HG03280 (cell line): Measurements from ENCODE around the gene TBC1D13.
"Not testable (repeated sequence)": the region's sequence is repeated elsewhere in the genome, so short reads cannot be mapped to it uniquely, and the experiment has no call there.

Experiments
- ATAC-seq: cut with Tn5 transposase; IDR thresholded peaks from one replicate; pipeline ENCODE4 v1.9.1; 2021; ENCODE audit warnings: mild to moderate bottlenecking, moderate library complexity; ENCODE audit not compliant: unreplicated experiment

TBC1D13 gene, protein sequence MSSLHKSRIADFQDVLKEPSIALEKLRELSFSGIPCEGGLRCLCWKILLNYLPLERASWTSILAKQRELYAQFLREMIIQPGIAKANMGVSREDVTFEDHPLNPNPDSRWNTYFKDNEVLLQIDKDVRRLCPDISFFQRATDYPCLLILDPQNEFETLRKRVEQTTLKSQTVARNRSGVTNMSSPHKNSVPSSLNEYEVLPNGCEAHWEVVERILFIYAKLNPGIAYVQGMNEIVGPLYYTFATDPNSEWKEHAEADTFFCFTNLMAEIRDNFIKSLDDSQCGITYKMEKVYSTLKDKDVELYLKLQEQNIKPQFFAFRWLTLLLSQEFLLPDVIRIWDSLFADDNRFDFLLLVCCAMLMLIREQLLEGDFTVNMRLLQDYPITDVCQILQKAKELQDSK

DNA sequence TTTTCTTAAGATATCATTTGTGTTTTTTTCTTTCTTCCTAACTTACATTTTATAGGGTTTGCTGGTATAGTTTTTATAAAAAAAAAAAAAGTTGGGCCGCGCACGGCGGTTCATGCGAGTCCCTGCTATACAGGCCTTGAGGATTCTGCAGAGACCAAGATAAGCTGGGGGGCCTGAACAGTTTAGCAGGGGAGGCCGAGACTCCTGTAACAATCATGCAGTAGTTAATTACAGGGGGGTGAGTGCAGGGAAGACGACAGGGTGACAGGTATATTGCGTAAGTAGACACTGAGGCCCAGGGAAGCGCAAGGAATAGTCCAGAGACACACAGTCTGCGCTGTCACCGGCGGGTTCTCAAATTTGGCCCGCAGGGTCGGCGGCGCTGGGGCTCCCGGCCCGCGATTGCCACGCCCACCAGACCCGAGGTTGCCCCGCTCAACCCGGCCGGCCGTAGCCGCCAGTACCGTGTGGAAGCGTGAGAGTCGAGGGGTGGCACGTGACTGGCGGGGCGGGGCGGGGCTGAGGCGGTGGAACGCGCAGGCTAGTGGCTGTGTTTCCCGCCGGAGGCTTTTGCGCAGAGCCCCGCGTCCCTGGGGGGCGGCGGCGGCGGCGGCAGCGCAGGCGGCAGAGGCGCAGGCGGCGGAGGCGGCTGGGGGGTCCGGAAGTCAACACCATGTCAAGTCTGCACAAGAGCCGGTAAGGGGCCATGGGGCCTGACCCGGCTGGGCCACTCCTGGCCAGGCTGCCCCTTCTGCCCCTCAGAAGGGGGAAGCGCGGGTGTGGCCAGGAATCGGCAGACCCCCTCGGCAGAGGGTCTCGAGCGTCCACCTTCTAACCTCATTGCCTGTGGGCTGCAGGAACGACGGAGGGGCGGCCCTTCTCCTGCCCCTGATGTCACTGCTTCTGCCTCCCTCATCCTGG, at the start of gene TBC1D13:
TSS of gene TBC1D13 (plus strand) at position 573 of the 921 bp plus-strand sequence. CDS start at position 674, 101 bp downstream.
- ATAC-seq, result peak; percentile 87

DNA sequence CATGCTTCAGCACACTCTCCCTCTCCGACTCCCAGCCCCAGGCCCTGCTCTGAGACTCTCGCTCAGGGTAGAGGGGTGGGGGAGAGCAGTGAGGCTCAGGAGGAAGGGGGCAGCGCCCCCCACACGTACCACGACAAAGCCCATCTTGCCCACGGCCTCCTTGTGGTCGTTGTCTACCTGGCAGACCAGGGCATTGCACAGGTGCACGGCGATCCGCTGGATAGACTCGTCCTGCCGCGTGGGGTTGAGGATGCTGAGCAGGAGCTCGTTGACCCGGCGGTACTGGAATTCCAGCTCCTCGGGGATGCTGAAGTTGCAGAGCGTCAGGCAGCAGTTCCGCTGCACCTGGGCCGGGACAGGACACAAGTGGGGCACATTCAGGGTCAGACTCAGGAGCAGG, 44.7 kb upstream of the TBC1D13 start:
- no peak for ATAC-seq

DNA sequence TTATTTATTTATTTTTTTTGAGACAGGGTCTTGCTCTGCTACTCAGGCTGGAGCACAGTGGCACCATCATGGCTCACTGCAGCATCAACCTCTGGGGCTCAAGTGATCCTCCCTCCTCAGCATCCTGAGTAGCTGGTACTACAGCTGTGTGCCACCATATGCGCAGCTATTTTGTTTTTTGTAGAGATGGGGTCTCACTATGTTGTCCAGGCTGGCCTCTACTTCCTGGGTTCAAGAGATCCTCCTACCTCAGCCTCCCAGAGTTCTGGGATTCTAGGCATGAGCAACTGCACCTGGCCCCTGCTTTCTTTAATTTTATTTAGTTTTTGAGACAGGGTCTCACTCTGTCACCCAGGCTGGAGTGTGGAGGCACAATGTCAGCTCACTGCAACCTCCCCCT, 43.6 kb upstream of the TBC1D13 start:
- no peak for ATAC-seq

DNA sequence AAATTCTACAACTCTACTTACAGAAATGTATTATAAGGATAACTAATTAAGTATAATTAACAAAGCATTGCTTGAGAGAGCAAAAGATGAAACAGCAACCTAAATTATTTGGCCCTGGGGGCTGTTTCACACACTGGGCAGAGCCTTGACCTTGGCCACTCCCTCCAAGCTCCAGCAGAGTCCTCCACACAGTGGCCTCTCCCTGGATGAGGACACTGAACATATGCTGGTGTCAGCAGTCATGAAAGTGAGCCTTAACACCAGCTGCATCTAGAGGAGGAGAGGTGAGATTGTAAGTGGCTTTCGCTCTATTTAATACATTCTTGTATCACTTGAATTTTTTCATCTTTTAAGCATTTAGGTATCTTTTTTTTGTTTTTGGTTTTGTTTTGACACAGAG, 39.8 kb upstream of the TBC1D13 start:
- ATAC-seq, result no peak

DNA sequence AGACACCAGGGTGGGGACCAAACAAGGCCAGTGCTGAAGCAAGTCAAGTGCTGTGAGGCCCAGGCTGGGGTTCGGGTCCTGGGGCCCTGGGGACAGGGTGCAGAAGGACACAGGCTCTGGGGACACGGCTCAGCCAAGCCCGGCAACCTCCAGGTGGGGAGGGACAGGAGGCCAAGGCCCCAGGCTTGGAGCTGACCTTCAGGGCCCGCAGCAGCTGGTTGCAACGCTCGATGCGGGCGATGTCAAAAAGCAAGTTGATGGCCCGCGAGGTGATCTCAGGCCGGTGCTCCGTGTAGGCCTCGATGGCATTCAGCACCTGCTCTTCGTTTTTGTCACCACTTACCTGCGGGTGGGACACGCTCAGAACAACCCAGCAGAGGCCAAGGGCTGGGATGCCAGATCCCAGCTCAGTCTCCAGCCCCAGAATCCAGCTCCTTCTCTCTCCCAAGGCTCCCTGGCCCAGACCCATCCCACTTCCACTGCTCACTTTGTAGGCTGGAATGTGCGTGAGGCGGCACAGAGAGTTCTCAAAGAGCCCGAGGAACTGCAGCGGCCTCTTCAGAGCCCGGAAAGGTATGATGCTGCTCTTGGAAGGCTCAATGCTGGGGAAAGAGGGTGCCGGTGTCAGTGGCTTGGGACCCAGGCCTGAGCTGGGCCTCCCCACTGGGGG, 36.0 kb upstream of the TBC1D13 start:
- no peak for ATAC-seq

DNA sequence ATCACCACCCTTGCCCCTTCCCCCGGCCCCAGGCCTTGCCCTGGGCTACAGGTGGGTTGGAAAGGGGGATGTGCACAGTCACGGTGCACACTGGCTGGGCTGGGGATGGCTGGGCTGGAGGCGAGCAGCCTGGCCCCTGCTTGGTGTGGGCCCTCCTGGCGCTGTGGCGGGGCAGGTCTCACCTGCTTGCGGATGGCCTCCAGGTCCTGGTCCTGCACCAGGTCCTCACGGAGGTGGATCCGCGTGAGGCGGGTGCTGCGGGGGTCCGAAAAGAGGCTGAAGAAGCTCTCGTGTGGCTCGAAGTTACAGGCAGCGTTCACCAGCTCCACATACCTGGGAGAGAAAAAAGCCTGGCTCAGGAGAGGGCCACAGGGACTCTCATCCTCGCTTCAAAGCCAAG, 33.4 kb upstream of the TBC1D13 start:
- ATAC-seq, result no peak

DNA sequence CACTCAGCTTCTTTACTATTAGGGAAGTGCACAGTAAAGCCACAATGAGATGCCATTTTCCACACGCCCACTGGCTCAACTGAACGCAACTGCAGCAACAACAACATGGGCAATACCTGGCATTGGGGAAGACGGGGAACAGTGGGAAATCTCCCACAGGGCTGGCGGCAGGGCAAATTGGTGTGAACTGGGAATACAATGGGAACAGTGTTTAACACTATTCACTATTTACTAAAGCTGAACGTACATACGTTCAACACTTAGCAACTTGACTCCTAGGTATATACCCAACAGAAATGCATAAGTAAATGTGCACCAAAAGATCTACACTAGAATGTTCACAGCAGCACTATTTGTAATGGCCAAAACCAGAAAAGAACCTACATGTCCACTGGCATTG, 29.5 kb upstream of the TBC1D13 start:
- no peak for ATAC-seq

DNA sequence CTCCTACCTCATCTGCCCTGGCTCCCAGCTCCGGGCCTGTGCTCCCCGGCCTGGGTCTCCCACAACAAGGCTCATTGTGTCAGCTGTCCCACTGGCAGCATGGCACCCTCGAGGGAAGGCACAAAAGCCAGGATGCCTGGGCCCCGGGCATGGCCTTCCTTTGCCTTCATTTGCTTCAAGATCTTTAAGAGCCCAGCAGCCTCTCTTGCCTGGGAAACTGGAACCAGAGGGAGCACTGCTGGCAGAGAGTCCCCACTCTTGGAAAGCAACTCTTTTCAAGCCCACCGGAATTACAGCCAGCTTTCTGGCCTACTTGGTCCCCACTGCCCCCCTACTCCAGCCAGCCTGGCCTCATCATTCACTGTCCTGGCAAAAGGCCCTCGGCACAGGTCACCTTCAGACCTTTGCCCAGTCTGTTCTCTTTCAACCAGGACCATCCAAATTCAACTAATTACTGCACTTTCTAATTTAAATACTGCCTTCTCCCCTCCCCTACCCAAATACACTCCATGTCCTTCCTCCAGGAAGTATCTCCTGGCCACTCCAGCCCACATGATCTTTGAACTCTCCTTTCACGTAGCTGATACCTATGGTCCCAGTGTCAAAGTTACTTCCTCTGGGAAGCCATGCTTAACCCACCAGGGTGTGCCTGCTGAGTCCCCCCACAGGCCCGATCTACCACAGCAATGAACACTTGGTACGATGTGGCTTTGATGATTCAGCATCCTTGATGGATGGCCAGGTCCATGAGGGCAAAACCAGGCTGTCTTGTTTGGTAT, 24.2 kb upstream of the TBC1D13 start:
- ATAC-seq, result no peak

DNA sequence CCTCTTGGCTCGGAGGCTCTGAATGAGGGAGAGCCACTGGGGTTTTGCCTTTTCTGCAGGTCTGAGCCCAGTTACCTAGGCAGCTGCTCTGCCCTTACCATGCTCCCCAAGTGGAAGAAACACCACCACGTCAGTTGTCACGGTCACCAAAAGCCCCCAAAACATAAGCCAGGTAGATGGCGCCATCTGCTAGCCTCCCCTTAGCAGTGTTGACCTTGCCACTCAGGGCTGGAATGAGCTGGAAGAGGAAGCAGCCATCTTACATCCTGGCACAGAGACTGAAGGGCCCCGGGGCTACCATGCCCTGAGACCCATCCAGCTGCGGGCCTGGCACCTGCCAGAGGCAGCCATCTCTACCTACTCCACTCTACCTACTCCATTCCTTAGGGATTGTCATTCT, 22.7 kb upstream of the TBC1D13 start:
- no peak for ATAC-seq

DNA sequence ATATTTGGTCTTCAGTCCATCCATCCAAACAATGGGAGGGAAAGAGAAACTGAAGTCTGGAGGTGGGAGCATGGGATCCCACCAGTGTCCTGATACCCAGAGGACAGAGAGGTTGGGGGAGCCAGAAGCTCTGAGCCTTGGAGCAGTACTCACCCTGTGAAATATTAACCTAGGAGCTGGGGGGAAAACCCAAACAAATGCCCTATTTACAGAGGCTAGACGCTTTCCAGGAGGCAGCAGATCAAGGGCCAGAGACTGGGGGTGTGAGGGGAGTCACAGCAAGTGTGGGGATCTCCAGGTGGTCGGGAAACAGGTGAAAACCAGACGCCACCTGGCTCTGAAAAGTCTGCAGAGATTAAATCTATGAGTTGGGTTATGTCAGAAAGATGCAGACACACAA, 21.6 kb upstream of the TBC1D13 start:
- no peak for ATAC-seq

DNA sequence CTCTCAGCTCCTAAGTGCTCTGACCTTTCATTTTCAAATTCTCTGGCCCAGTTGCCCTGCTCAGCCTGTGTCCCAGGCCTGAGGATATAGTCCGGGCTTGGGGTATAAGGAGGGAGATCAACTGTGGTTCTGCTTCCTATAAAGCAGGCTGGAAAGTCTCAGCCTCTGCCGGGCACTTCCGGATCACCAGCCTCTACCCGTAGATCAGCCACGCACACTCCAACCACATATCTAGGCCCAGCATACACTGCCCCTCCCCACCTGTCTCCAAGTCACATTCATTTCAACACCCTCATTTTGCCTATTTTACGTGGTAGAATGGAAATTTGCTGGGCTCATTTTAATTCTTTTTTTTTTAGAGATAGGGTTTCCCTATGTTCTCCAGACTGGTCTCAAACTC, 18.4 kb upstream of the TBC1D13 start:
- no peak for ATAC-seq

DNA sequence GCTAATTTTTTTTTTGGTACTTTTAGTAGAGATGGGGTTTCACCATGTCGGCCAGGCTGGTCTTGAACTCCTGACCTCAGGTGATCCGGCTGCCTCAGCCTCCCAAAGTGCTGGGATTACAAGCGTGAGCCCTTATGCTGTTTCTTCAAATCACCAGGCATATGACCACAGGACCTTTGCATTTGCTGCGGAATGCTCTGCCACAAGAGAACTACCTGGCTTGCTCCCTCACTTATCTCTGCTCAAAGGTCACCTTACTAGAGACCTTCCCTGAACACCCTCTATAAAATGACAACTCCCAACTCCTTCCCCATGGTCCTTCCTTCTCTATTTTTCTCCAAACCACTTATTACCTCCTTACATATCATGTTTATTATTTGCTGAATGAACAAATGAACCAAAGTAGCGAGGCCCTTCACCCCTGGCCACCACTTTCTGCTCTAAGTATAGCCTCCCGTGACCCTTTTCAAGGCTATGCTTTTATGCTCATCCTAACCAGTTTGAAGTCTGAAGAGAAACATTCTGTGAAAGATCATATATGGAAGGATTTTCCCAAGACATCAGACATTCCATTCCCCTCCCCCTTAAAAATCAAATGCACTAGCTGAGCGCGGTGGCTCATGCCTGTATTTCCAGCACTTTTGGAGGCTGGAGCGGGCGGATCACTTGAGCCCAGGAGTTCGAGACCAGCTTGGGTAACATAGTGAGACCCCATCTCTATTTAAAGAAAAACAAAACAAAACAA, 16.6 kb upstream of the TBC1D13 start:
- no peak for ATAC-seq

DNA sequence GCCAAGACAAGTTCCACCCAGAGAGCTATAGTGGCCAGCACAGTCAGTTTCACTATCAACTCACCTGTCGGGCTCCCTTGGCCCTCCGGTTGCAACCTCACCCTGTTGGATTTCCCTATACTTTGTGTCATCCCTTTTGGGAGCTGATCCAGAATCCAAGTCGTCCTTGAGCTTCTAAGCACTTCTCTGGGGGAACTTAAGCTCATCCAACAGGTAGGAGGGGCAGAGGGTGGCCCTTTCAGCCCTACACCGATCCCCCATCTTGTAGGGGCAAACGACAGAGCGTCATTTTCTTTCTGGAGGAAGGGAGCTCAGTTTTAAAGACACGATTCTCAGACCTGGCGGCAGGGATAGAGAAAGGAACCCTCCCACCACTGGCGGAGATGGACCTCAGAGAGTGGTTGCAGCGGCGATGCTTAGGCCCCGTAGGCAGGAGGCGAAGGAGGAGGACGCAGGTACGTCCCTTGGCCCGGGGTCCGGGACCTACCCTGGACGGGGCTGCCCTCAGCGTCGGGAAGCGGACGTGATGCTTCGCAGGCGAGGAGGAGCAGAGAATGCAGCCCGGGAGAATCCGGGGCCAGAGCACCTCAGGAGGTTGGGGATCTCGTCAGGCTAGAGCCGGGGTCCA, 15.8 kb upstream of the TBC1D13 start:
- ATAC-seq, result no peak

DNA sequence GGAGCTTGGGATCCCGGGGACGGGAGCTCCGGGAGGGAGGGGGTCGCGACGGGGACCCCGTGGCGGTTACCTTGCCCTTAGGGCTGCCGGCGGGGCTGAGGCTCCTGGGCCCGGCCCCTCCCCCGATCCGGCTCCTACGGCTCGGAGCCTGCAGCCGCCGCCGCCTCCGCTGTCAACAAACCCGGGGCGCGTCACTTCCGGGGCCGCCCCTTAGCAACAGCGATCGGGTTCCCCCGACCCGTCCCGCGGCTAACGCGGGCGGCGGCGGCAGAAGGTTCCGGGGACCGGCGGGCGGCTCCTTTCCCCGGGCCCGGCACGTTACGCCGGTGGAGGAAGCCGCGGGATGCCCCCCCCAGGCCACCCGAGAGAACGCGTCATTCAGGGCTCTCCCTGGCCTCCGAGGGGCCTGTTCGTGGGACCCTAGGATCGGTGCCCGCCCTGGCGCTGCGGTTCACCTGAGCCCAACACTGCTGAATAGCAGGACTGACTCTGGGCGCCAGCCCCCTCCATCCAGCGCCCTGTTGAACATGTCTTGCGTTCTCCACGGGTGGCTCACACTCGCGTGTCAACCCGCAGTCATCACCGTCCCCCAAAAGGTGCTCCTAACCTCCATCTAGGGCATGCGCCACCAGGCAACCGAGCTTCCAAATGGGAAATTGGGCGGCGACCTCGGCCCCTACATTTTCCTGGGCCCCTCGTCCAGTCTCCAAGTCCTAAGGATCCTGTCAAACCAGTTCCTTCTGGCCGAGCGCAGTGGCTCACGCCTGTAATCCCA, 15.1 kb upstream of the TBC1D13 start, which contains the start of gene ZER1:
TSS of gene ZER1 (minus strand) at position 183 of the 775 bp plus-strand sequence. CDS start 16,362 bp downstream, outside the sequence.
- ATAC-seq, result peak; percentile 94

DNA sequence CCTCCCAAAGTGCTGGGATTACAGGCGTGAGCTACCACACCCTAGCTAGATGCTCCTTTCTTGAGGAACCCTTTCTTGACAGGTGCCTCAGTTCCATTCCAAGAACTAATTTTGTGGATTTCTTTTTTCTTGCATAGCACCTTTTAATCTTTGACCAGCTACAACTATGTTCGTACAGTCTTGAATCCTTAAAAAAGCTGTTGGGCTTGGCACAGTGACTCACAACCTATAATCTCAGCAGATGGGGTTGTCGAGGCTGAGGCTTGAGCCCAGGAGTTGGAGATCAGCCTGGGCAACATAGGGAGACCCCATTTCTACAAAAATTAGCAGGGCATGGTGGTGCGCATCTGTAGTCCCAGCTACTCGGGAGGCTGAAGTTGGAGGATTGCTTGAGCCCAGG, 14.0 kb upstream of the TBC1D13 start:
- ATAC-seq, result no peak

DNA sequence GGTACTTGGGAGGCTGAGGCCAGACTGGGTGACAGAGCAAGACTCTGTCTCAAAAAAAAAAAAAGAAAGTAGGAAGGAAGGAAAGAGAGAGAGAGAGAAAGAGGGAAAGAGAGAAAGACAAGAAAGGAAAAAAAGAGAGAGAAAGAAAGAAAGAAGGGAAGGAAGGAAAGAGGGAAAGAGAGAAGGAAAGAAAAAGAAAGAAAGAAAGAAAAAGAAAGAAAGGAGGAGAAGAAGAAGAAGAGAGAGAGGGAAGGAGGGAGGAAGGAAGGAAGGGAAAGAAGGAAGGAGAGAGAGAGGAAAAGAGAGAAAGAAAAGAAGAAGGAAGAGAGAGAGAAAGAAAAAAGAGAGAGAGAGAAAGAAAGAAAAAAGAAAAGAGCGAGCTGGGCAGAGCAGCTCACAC, 12.2 kb upstream of the TBC1D13 start:
- ATAC-seq, result no peak

DNA sequence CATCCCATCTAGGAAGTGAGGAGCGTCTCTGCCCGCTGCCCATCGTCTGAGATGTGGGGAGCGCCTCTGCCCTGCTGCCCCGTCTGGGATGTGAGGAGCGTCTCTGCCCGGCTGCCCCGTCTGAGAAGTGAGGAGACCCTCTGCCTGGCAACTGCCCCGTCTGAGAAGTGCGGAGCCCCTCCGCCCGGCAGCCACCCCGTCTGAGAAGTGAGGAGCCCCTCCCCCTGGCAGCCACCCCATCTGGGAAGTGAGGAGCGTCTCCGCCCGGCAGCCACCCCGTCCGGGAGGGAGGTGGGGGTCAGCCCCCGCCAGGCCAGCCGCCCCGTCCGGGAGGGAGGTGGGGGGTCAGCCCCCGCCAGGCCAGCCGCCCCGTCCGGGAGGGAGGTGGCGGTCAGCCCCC, 7.0 kb upstream of the TBC1D13 start:
- not testable (repeated sequence) for ATAC-seq

DNA sequence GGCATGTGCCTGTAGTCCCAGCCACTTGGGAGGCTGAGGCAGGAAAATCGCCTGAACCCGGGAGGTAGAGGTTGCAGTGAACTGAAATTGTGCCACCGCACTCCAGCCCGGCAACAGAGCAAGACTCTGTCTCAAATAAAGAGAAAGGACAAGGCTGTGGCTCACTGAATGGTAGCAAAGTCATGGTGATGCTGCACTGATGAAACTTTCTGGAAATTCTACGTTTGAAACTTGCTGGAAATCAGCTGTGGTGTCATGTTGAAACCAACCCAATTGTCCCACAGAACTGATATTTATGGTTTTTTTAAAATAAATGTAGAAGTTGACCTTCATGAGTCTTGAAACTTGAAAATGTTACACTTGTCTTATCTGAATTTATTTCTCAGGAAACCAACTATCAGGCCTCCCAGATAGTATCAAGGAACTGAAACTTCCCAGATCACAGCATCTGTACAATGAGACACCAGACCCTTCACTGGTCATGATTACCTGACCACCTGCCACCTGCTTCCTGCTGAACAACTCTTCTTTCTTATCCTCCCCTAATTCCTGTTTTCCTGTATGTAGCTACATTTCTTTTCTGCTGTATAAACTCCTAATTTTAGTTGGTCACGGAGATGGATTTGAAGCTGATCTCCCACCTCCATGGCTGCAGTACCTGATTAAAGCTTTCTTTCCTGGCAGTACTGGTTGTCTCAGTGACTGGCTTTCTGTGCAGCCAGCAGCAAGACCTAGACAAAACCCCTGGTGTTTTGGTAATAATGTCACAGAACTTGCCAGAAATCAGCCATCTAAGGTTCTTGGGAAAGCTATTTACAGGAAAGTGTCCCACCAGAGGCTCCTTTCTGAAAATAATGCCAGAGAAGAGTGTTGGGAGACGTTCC, 5.6 kb upstream of the TBC1D13 start:
- no peak for ATAC-seq
